Stimulated activated naive CD8-positive, alpha-beta T cell treated with anti-CD3 and anti-CD28 coated beads, Interleukin-15, Interleukin-2, amounts not matched to agents 100 ng/mL and 50 ng/mL, for 24 hours (primary cell): Measurements from ENCODE around the gene SLC6A3.

Experiments used
- H3K27ac Mint-ChIP-seq: one replicate; pipeline ENCODE4 v1.8.0; 2021; ENCODE audit warnings: mild to moderate bottlenecking, mixed read lengths
- H3K27me3 Mint-ChIP-seq: one replicate; pipeline ENCODE4 v1.8.0; 2021; ENCODE audit warnings: mixed read lengths
- H3K36me3 Mint-ChIP-seq: one replicate; pipeline ENCODE4 v1.8.0; 2021; ENCODE audit warnings: low read depth, mixed read lengths
- H3K4me1 Mint-ChIP-seq: one replicate; pipeline ENCODE4 v1.8.0; 2021; ENCODE audit warnings: low read depth, mixed read lengths
- H3K4me3 Mint-ChIP-seq: one replicate; pipeline ENCODE4 v1.8.0; 2021; ENCODE audit warnings: mild to moderate bottlenecking, mixed read lengths
- H3K9me3 Mint-ChIP-seq: one replicate; pipeline ENCODE4 v1.8.0; 2021; ENCODE audit warnings: mixed read lengths

SLC6A3 gene

DNA sequence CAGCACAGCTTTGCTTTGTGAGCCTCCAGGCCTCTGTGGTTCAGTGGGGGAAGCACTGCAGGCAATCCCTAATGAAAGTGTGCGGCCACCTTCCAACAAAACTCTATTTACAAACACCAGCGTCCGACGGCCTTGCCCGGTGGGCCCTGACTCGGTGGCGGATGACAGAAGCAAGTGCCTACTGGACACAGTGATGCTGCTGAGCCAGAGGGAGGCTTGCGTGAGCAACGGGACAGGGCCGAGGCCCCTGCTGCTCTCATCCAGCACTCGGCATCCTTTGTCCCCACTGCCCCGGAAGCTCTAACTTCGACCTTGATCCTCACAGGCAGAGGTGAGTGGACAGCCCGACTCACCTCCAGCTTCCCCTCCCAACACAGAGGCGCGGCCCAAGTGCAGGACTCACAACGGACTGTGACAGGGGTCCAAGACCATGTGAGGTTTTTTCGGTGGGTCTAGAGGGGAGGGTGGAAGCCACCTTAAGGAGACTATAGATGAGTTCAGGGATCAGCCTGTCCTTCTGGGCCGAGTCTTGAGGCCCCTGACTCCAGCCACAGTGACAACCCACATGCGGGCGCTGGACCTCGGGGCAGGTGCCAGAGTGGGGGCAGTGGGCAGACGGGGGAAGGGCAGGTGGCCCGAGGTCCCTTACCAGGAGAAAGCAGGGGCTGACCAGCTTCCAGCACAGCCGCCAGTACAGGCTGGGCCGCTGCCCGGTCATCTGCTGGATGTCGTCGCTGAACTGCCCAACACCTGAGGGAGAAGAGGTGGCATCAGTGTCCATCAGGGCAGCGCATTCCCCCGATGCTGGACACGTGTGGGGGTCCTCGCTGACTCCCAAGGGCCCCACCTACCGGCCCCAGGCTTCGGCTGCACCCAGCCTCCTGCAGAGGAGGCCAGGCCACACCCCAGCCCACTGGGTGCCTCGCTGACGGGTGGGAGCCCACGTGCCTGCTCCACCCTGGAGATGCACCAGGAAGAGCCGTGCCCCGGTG is 39.4 kb downstream of the SLC6A3 start:
- H3K27me3 Mint-ChIP-seq, result peaks cover 17% of the 10 kb centered on the region
- H3K4me3 Mint-ChIP-seq, result no peak overlapping the region
- no peaks in the 10 kb centered on the region for H3K36me3 Mint-ChIP-seq
- H3K27ac Mint-ChIP-seq, result no peak overlapping the region
- no peaks in the 10 kb centered on the region for H3K4me1 Mint-ChIP-seq
- H3K9me3 Mint-ChIP-seq, result no peaks in the 10 kb centered on the region

DNA sequence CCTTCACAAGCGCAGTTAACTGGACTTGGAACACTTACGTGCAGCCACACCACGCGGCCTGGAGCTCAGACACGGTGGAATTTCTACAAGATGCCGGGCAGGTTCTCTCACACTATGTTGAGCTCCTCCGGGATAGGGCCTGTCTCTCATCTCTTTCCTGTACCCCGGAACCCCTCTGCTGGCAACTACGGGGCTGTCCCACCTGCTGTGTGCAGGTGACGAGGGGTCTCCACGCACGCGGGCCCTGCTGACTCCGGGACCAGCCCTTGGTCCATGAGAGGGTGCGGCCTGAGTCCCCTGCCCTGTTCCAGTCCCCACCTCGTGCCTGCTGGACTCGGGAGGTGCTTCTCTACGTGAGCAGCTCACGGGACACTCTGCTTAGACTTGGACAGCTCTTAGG is 40.1 kb downstream of the SLC6A3 start:
- Mint-ChIP-seq H3K9me3 (no peaks in the 10 kb centered on the region), H3K4me3 (no peak overlapping the region), H3K36me3 (no peaks in the 10 kb centered on the region), H3K27me3 (peaks cover 14% of the 10 kb centered on the region), H3K4me1 (no peaks in the 10 kb centered on the region), H3K27ac (no peak overlapping the region)

GRCh38 chr5:1404062-1404461 is 41.2 kb downstream of the SLC6A3 start:
- Mint-ChIP-seq H3K4me1 (no peaks in the 10 kb centered on the region), H3K4me3 (no peak overlapping the region), H3K9me3 (no peaks in the 10 kb centered on the region), H3K27me3 (peaks cover 9% of the 10 kb centered on the region), H3K27ac (no peak overlapping the region), H3K36me3 (no peaks in the 10 kb centered on the region)

DNA sequence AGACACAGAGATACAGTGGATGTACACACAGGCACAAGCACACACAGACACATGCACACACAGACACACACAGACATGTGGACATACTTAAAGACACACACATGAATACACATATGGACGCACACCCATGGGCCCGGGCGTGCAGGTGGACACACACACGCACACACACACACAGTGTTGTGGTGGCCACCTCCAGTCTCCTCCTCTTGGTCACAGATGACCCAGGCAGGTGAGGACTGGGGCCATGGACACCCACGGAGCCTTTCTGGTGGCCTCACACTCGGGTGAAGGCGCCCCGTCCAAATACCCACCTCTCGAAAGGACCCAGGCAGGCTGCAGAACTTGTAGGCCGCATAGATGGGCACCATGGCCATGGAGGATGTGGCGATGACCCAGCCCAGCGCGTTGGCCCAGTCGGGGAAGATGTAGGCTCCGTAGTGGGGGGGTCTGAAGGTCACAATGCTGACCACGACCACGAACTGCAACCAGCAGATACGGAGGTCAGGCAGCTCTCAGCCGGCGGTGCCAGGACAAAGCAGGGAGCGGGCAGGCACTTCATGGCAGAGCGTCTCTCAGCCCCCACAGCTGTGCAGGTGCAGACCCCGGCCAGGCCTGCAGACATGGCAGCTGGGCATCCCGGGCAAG is 42.5 kb downstream of the SLC6A3 start:
- Mint-ChIP-seq H3K36me3 (no peaks in the 10 kb centered on the region), H3K27me3 (peaks cover 6% of the 10 kb centered on the region), H3K27ac (no peak overlapping the region), H3K4me1 (no peaks in the 10 kb centered on the region), H3K9me3 (peaks cover 5% of the 10 kb centered on the region), H3K4me3 (no peak overlapping the region)

GRCh38 chr5:1401536-1402138 is 43.6 kb downstream of the SLC6A3 start:
- H3K4me3 Mint-ChIP-seq, result no peak overlapping the region
- no peak overlapping the region for H3K27ac Mint-ChIP-seq
- no peaks in the 10 kb centered on the region for H3K36me3 Mint-ChIP-seq
- peaks cover 5% of the 10 kb centered on the region for H3K9me3 Mint-ChIP-seq
- no peaks in the 10 kb centered on the region for H3K4me1 Mint-ChIP-seq
- peaks cover 10% of the 10 kb centered on the region for H3K27me3 Mint-ChIP-seq

GRCh38 chr5:1400936-1401335 is 44.3 kb downstream of the SLC6A3 start:
- no peaks in the 10 kb centered on the region for H3K4me1 Mint-ChIP-seq
- H3K27ac Mint-ChIP-seq, result no peak overlapping the region
- no peaks in the 10 kb centered on the region for H3K36me3 Mint-ChIP-seq
- peaks cover 16% of the 10 kb centered on the region for H3K27me3 Mint-ChIP-seq
- peaks cover 5% of the 10 kb centered on the region for H3K9me3 Mint-ChIP-seq
- no peak overlapping the region for H3K4me3 Mint-ChIP-seq

DNA sequence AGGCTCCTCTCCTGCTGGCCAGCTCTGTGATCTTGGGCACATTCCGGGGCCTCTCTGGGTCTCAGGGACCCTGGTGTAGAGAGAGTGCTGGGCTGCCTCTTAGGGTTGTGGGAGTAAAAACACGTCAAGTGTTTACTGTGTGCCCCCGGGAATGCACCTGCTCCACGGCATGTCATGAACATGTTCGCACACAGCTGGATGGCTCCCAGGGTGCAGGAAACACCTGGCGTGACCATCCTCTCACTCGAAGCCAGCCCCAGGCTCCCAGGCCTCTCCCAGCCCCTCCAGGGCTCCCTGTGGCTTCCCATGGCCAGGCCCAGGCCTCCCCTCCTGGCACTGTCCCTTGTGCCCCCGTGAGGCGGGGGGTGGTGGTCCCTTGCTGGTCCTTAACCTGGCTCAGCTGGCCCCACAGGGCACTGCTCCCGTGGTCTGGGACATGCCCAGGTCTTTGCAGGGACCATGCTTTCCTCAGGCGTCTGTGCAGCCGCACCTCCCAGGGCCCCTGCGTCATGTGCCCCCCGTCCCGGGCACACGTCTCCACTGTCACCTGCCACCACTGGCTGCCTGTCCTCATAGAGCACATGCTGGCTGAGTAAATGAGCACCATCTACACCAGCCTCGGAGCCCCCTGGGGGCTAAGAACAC is 44.9 kb downstream of the SLC6A3 start:
- Mint-ChIP-seq H3K27ac (no peak overlapping the region), H3K27me3 (peaks cover 19% of the 10 kb centered on the region), H3K4me1 (no peaks in the 10 kb centered on the region), H3K36me3 (no peaks in the 10 kb centered on the region), H3K4me3 (no peak overlapping the region), H3K9me3 (peaks cover 5% of the 10 kb centered on the region)

DNA sequence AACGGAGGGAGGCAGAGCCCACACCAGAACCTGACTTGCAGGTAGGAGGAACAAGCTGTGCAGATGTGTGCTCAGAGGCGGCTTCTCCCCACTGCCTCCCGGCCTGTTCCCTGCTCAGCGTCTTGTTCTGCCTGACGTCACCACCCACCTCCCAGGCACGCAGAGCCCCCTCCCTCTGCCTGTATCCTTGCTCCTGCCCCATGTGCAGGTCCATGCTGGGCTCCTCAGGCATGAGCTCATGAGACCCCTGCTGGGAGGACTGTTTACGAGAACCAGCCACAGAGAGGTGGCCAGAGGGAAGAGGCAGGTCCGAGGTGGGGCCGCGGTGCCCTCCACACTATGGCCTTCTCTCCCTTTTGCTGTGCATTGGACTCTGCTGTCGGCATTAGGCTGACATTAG is 45.5 kb downstream of the SLC6A3 start:
- no peak overlapping the region for H3K4me3 Mint-ChIP-seq
- no peak overlapping the region for H3K27ac Mint-ChIP-seq
- no peaks in the 10 kb centered on the region for H3K36me3 Mint-ChIP-seq
- H3K9me3 Mint-ChIP-seq, result peaks cover 5% of the 10 kb centered on the region
- H3K4me1 Mint-ChIP-seq, result no peaks in the 10 kb centered on the region
- H3K27me3 Mint-ChIP-seq, result peaks cover 23% of the 10 kb centered on the region

DNA sequence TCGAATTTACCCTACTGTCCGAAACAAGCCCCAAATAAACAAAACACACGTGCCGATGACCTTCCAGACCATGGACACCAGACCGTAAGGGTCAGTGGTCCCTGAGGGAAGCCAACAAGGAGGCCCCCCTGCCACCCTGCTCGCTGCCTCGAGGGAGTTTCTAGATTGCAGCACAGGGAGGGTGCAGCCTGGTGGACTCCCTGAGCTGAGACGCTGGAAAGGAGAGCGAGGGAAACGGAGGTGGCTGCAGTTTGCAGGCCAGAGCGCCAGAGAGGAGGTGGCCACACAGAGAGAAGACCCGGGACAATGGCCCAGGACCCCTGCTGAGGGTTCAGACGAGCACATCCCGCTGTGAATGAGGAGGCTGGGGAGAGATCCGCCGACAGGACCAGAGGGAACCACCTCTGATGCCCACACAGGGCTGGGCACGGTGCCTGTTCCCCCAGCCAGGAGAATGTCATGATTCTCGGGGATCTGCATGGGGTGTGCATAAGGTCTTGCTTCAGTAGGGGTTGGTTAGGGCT is 48.9 kb downstream of the SLC6A3 start:
- Mint-ChIP-seq H3K4me1 (no peaks in the 10 kb centered on the region), H3K4me3 (no peak overlapping the region), H3K27ac (no peak overlapping the region), H3K9me3 (peaks cover 5% of the 10 kb centered on the region), H3K27me3 (peaks cover 30% of the 10 kb centered on the region), H3K36me3 (no peaks in the 10 kb centered on the region)

- H3K27me3 Mint-ChIP-seq, result peaks cover 30% of the 10 kb centered on the region
- H3K36me3 Mint-ChIP-seq, result no peaks in the 10 kb centered on the region
- no peaks in the 10 kb centered on the region for H3K4me1 Mint-ChIP-seq
- H3K27ac Mint-ChIP-seq, result no peak overlapping the region
- H3K9me3 Mint-ChIP-seq, result peaks cover 5% of the 10 kb centered on the region
- no peak overlapping the region for H3K4me3 Mint-ChIP-seq
Measured at GRCh38 chr5:1394881-1395860, 50.1 kb downstream of the SLC6A3 start.

DNA sequence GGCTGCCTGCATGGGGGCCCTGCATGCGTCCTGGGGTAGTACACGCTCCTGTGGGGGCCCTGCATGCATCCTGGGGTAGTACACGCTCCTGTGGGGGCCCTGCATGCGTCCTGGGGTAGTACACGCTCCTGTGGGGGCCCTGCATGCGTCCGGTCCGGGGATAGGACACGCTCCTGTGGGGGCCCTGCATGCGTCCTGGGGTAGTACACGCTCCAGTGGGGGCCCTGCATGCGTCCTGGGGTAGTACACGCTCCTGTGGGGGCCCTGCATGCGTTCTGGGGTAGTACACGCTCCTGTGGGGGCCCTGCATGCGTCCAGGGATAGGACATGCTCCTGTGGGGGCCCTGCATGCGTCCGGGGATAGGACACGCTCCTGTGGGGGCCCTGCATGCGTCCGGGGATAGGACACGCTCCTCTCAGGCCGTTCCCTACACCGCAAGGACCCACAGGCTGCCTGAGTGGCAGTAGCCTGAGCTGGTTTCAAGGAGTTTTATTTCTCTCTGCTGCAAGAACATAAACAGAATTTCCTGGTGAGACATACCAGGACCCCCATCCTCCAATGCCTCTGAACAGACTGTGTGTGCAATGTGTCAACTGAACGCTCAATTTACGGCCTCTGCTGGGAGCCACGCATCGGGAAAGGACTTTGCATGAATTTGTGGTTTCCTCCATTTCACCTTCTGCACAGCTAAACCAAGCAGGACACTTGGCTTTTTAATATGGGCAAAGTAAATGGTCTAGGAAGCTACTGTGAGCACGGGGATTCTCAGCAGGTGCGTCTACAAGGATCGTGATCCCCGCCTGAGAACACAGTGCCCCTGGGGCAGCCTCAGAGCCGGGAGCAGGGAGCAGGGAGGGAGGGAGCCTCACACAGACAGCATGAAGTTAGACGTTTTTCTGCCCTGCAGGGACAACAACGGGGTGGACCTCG is 51.4 kb downstream of the SLC6A3 start:
- Mint-ChIP-seq H3K9me3 (peaks cover 4% of the 10 kb centered on the region), H3K4me1 (no peaks in the 10 kb centered on the region), H3K4me3 (no peak overlapping the region), H3K36me3 (no peaks in the 10 kb centered on the region), H3K27me3 (peaks cover 30% of the 10 kb centered on the region), H3K27ac (no peak overlapping the region)

DNA sequence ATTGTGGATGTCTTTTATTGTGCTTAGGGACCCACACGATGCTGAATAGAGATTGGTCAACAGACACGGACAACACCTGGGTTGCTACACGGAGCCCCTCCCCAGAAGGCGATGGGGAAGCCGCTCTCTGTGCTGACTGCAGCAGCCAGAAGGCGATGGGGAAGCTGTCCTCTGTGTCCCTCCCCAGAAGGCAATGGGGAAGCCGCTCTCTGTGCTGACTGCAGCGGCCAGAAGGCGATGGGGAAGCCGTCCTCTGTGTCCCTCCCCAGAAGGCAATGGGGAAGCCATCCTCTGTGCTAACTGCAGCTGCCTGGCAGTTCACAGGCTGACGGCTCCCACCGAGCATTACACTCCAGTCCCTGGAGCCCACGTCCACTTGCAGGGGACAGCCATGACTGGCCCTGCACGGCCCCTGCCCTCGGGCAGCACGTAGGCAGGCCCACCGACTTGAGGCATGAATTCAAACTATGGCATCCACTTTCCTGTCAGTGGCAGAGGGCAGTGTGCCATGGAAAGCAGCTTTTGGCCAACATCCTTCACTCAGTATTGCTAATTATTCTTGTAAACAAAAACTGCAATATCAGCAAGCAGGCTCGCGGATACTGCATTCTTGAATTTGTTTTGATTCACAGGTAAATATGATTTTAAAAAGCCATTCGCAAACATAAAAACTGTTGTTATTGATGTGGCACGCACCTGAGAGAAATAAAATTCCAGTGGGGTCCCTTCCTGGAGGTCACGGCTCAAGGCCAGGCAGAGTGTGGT is 52.3 kb downstream of the SLC6A3 start:
- Mint-ChIP-seq H3K4me3 (no peak overlapping the region), H3K9me3 (no peaks in the 10 kb centered on the region), H3K27ac (no peak overlapping the region), H3K36me3 (no peaks in the 10 kb centered on the region), H3K4me1 (no peaks in the 10 kb centered on the region), H3K27me3 (peaks cover 30% of the 10 kb centered on the region)
